ENCODE data around the gene SLC41A3. TPM values are rescaled to one million over a fixed set of nuclear protein-coding genes. Genes with fewer than 3 reads are reported as not detected.

The SLC41A3 gene
- total and polyA plus RNA-seq, 2 of the 8 experiments (the other 6 are each of a cell fraction or from before 2014, with no cell fraction given) = 30.2 to 56.4 TPM

DNA sequence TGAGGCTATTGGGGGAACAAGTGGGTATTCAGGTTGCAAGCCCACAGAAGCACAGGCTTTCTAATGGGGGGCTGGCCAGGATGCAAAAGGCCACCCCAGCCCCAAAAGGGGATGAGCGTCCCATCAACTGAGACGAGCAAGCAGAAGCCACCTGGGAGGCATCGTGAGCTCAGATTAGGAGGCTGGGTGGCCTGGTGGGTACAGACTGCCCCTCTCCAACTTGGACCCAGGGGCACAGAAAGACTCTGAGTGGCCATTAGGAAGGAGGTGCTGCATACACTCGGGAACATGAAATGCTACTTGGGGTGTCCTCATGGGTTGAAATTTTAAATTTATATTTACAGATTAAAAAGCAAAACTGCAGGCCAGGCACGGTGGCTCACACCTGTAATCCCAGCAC is 29.1 kb downstream of the SLC41A3 start (continued):
- TF ChIP-seq TCF12 (IDR thresholded peaks at IDR 0.05; ENCODE audit: low read depth, low read length) = no peak
- no peak for TF ChIP-seq SP1 (IDR thresholded peaks at IDR 0.05; ENCODE audit: low read depth, low read length)
- TF ChIP-seq HDAC6 (IDR thresholded peaks at IDR 0.05; ENCODE audit: low read depth, low read length) = no peak
